DOHH2 (cell line): Measurements from ENCODE around the gene MED13L.

ENCODE experiments used
- H3F3A ChIP-seq: fragments of 200-600 bp; sonication (generic), shearing (Covaris generic); 2 replicates; pipeline ENCODE4 v1.6.0; 2016; ENCODE audit warnings: antibody characterized with exemption, mild to moderate bottlenecking; ENCODE audit not compliant: control insufficient read depth, insufficient read depth
- H3K27ac ChIP-seq: fragments of 200-600 bp; sonication (generic); 2 replicates; pipeline ENCODE4 v1.5.1; 2014; ENCODE audit warnings: low read depth, mild to moderate bottlenecking, low read length, moderate library complexity
- H3K27me3 ChIP-seq: fragments of 200-600 bp; sonication (generic); 2 replicates; pipeline ENCODE4 v1.6.1; 2014; ENCODE audit warnings: mild to moderate bottlenecking, low read length, mixed read lengths; ENCODE audit not compliant: control insufficient read depth
- H3K36me3 ChIP-seq: fragments of 200-600 bp; sonication (generic); 2 replicates; pipeline ENCODE4 v1.6.1; 2014; ENCODE audit warnings: mild to moderate bottlenecking, low read length, moderate library complexity, mixed read lengths; ENCODE audit not compliant: control insufficient read depth
- H3K4me1 ChIP-seq: fragments of 200-600 bp; sonication (generic); 2 replicates; pipeline ENCODE4 v1.6.1; 2014; ENCODE audit warnings: mild to moderate bottlenecking, low read length, mixed read lengths; ENCODE audit not compliant: control insufficient read depth
- H3K4me2 ChIP-seq: fragments of 200-600 bp; sonication (generic); 2 replicates; pipeline ENCODE4 v1.6.0; 2014; ENCODE audit warnings: mild to moderate bottlenecking, low read length, moderate library complexity
- H3K4me3 ChIP-seq: fragments of 200-600 bp; sonication (generic); 2 replicates; pipeline ENCODE4 v1.5.1; 2014; ENCODE audit warnings: mild to moderate bottlenecking, low read length, mixed read lengths
- H3K79me2 ChIP-seq: fragments of 200-600 bp; sonication (generic); 2 replicates; pipeline ENCODE4 v1.6.1; 2014; ENCODE audit warnings: mild to moderate bottlenecking, low read length, mixed read lengths; ENCODE audit not compliant: control insufficient read depth
- H3K9me2 ChIP-seq: fragments of 200-600 bp; sonication (generic); replicated peaks from 2 replicates; pipeline ENCODE4 v1.6.1; 2014; ENCODE audit warnings: mild to moderate bottlenecking, low read length, mixed read lengths; ENCODE audit not compliant: control insufficient read depth
- H3K9me3 ChIP-seq: fragments of 200-600 bp; sonication (generic); 2 replicates; pipeline ENCODE4 v1.6.1; 2014; ENCODE audit warnings: antibody characterized with exemption, low read length, mixed read lengths; ENCODE audit not compliant: control insufficient read depth, insufficient read depth
- H4K20me1 ChIP-seq: fragments of 200-600 bp; sonication (generic); 2 replicates; pipeline ENCODE4 v1.6.0; 2014; ENCODE audit warnings: low read depth, mild to moderate bottlenecking, antibody characterized with exemption, low read length, moderate library complexity; ENCODE audit not compliant: control insufficient read depth, insufficient read depth
- CTCF ChIP-seq: fragments of 200-600 bp; sonication (generic); IDR thresholded peaks from one replicate; pipeline ENCODE4 v1.5.1; 2014; ENCODE audit warnings: antibody characterized with exemption, mild to moderate bottlenecking, low read depth, low read length; ENCODE audit not compliant: poor library complexity, severe bottlenecking
- EZH2phosphoT487 ChIP-seq: fragments of 200-600 bp; sonication (generic); IDR thresholded peaks from 2 replicates; pipeline ENCODE4 v1.6.1; 2017; ENCODE audit warnings: borderline replicate concordance, mild to moderate bottlenecking, antibody characterized with exemption, low read length, moderate library complexity, mixed read lengths

Gene MED13L

GRCh38 chr12:116094475-116094874, 183.0 kb downstream of the MED13L start:
- H3K79me2 ChIP-seq, result no peaks in the 10 kb centered on the region
- H3K27me3 ChIP-seq, result no peaks in the 10 kb centered on the region
- H3K36me3 ChIP-seq, result no peaks in the 10 kb centered on the region
- no peak overlapping the region for H3K27ac ChIP-seq
- no peak overlapping the region for H3K4me3 ChIP-seq
- TF ChIP-seq EZH2phosphoT487 (no peak), CTCF (no peak)
- H4K20me1 ChIP-seq, result no peaks in the 10 kb centered on the region
- H3F3A ChIP-seq, result no peaks in the 10 kb centered on the region
- no peaks in the 10 kb centered on the region for H3K4me1 ChIP-seq
- no peaks in the 10 kb centered on the region for H3K9me2 ChIP-seq
- no peaks in the 10 kb centered on the region for H3K9me3 ChIP-seq
- H3K4me2 ChIP-seq, result no peak overlapping the region

- Histone ChIP-seq H3K9me3 (no peaks in the 10 kb centered on the region), H3K27me3 (no peaks in the 10 kb centered on the region), H3K27ac (no peak overlapping the region), H3K4me1 (no peaks in the 10 kb centered on the region), H3K4me2 (no peak overlapping the region), H3K9me2 (no peaks in the 10 kb centered on the region), H3K79me2 (no peaks in the 10 kb centered on the region), H3K36me3 (no peaks in the 10 kb centered on the region), H4K20me1 (no peaks in the 10 kb centered on the region), H3F3A (no peaks in the 10 kb centered on the region), H3K4me3 (no peak overlapping the region)
- TF ChIP-seq CTCF (no peak), EZH2phosphoT487 (no peak)
Measured at GRCh38 chr12:116093915-116094314, 183.6 kb downstream of the MED13L start.

GRCh38 chr12:116092776-116093175, 184.7 kb downstream of the MED13L start:
- H3K4me1 ChIP-seq, result no peaks in the 10 kb centered on the region
- no peak overlapping the region for H3K4me2 ChIP-seq
- no peaks in the 10 kb centered on the region for H3K79me2 ChIP-seq
- no peaks in the 10 kb centered on the region for H4K20me1 ChIP-seq
- no peaks in the 10 kb centered on the region for H3K36me3 ChIP-seq
- H3K27ac ChIP-seq, result no peak overlapping the region
- no peak overlapping the region for H3K4me3 ChIP-seq
- H3K9me3 ChIP-seq, result no peaks in the 10 kb centered on the region
- H3K27me3 ChIP-seq, result no peaks in the 10 kb centered on the region
- H3F3A ChIP-seq, result no peaks in the 10 kb centered on the region
- no peaks in the 10 kb centered on the region for H3K9me2 ChIP-seq
- no peak for TF ChIP-seq EZH2phosphoT487
- no peak for TF ChIP-seq CTCF

- TF ChIP-seq EZH2phosphoT487 (no peak), CTCF (no peak)
- H3K27me3 ChIP-seq, result no peaks in the 10 kb centered on the region
Measured at GRCh38 chr12:116092162-116092561, 185.3 kb downstream of the MED13L start.

More at GRCh38 chr12:116092162-116092561, 185.3 kb downstream of the MED13L start:
- H3K79me2 ChIP-seq, result no peaks in the 10 kb centered on the region
- no peaks in the 10 kb centered on the region for H3K9me2 ChIP-seq
- no peaks in the 10 kb centered on the region for H3K36me3 ChIP-seq
- no peak overlapping the region for H3K4me2 ChIP-seq
- H3K4me1 ChIP-seq, result no peaks in the 10 kb centered on the region
- no peak overlapping the region for H3K4me3 ChIP-seq
- H3F3A ChIP-seq, result no peaks in the 10 kb centered on the region
- no peaks in the 10 kb centered on the region for H4K20me1 ChIP-seq
- H3K27ac ChIP-seq, result no peak overlapping the region
- no peaks in the 10 kb centered on the region for H3K9me3 ChIP-seq
